NCI-H524 (cell line): ENCODE data around the gene PSME4.
A peak's percentile ranks its signal among the peaks of the same experiment; 100 is the strongest.
"Not testable (repeated sequence)": the region's sequence is repeated elsewhere in the genome, so short reads cannot be mapped to it uniquely, and the experiment has no call there.

Source experiments
- DNase-seq, 2 experiments: peaks; one replicate each; lab custom pipeline; 2025; lab: John Stamatoyannopoulos, UW

Gene PSME4

DNA sequence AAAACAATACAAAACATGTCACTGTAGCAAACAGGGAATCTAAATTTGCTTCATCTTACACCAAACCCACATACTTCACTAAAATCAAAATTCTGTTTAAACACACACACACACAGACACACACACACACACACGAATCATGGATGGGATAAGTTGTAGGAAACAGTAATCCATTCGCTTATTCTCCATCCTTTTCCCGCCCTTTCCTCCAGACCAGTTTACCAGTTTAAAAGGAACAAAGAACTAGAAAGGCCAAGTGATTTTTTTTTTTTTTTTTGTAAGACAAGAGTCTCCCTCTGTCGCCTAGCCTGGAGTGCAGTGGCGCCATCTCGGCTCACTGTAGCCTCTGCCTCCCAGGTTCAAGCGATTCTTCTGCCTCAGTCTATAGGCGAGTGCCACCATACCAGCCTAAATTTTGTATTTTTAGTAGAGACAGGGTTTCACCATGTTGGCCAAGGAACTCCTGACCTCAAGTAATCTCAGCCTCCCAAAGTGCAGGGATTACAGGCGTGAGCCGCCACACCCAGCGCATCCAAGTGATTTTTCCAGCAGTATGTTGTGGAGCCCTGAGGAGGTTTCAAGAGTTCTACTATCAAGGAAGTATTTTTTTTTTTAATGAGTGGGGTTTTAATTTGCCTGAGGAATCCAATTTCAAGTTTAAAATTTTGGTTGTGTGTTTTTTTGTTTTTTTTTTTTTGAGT, 5.7 kb downstream of the PSME4 start:
- no peak for DNase-seq

GRCh38 chr2:53964257-53964952, 6.4 kb downstream of the PSME4 start:
- no peak for DNase-seq

GRCh38 chr2:53961478-53962216, 9.1 kb downstream of the PSME4 start:
- DNase-seq: not testable (repeated sequence)

- peak in 1 of 2 experiments; percentile 43 for DNase-seq
Observed at GRCh38 chr2:53960476-53960875, 10.3 kb downstream of the PSME4 start.

DNA sequence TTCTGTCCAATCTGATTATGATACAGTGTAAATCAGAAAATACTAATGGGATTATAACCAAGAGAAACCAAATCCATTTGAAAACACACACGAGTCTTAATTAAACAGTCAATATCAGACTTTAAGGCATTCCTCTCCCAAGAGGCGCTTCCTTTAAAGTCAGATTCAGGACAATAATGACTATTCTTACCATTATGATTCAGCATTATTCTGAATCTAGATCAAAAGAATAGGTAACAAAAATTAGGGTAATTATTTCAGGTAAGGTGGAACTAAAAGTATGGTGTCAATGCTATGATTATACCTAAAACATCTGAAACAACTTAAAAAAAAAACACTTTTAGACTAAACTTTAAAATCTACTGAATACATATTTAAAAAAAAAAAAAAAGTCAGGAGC, 12.3 kb downstream of the PSME4 start:
- no peak for DNase-seq

DNA sequence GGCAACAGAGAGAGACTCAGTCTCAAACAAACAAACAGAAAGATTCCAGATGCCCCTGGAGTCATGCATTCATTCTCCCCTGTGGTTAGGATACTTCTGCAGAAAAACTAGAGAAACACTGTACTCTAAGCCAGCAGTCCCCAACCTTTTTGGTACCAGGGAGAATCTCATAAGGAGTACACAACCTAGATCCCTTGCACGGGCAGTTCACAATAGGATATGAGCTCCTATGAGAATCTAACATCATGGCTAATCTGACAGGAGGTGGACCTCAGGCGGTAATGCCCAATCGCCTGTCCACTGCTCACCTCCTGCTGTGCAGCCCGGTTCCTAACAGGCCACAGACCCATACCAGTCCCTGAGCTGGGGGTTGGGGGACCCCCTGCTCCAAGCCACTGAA, 18.3 kb downstream of the PSME4 start:
- DNase-seq: no peak

DNA sequence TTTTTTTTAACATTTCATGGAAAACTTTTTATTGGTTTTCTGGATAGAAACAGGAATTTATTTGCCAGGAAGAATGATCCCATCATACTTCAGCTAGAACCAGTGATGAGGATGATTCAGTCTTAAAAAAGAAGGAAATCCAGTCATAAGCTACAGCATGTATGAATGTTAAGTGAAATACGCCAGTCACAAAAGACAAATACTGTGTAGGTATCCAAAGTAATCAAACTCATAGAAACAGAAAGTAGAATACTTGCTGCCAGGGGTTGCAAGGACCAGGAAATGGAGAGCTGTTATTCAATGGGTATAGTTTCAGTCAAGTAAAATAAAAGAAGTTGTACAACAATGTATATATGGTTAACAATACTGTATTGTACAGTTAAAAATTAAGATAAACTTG, 21.3 kb downstream of the PSME4 start:
- no peak for DNase-seq

DNA sequence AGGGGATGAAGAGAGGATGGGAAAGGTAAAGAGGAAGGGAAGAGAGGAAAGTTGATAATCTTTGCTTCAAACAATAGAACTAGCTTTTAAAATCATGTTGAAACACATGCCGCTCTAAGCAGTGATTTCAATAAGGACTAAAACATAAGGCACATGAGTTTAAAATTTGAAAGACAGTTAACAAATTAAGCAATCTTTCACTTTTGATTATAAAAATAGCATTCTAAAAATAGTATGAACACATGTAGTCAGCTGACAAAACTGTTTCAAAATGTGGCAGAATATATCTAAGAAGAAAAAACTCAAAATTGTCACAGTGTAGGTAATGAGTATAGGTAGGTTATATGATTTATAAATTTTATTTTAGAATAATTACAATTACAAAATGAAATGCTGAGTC, 25.3 kb downstream of the PSME4 start:
- no peak for DNase-seq

DNA sequence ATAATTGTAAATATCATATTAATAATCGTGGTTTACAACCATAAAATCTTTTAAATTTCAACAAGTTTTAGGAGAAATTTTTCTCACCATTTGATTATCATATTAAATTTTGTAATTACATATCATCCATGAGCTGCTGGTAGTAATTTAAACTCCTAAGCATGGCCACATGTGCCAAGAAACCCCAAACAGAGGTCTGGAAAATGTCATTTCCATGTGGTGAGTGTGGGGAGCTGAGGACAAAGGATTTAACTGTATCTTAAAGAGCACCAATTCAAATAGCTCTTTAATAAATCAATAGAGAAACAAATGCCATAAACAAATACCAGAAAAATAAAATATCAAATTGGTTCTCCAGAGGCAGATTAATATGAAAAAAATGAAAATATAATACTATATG, 26.3 kb downstream of the PSME4 start:
- DNase-seq: no peak

- no peak for DNase-seq
Observed at GRCh38 chr2:53942280-53942679, 28.5 kb downstream of the PSME4 start.

GRCh38 chr2:53941749-53942148, 29.0 kb downstream of the PSME4 start:
- no peak for DNase-seq

DNA sequence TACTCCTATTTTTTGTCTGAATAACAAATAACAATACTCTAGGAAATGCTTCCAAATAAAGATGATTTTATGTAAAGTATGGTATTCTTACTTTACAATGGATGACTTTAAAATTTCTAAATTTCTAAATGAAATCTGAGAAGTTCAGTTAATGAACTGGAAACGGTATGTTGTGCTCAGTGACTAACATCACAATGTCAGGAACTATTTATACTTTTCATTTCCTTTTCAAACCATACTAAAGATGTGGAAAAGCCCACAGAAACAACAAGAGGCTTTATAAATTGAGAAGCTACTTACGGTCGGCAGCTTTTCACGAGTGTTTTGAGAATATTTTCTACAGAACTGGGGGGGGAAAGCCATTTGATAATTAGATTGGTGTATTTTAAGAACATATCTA, 31.1 kb downstream of the PSME4 start:
- DNase-seq: no peak

DNA sequence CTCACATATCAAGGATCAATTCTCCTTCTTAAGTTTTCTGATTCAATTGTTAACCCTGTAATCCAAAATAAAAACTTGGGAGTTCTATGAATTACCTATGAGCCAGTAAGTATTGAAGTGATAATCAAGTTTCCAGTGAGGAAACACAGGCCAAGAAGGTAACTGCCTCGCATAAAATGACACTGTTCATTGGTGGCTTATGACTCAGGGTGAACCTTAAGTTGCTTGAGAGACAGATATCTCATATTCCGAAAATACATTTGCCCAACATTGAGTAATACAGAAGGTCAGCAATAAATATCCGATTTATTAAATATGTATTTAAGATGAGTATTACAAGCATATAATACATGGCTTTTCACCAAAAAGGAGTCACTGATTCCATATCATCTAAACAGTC, 31.9 kb downstream of the PSME4 start:
- DNase-seq: no peak

- no peak for DNase-seq
Observed at GRCh38 chr2:53933329-53933728, 37.5 kb downstream of the PSME4 start.

GRCh38 chr2:53926321-53926720, 44.5 kb downstream of the PSME4 start:
- not testable (repeated sequence) for DNase-seq

GRCh38 chr2:53913721-53914120, 57.1 kb downstream of the PSME4 start:
- no peak for DNase-seq

DNA sequence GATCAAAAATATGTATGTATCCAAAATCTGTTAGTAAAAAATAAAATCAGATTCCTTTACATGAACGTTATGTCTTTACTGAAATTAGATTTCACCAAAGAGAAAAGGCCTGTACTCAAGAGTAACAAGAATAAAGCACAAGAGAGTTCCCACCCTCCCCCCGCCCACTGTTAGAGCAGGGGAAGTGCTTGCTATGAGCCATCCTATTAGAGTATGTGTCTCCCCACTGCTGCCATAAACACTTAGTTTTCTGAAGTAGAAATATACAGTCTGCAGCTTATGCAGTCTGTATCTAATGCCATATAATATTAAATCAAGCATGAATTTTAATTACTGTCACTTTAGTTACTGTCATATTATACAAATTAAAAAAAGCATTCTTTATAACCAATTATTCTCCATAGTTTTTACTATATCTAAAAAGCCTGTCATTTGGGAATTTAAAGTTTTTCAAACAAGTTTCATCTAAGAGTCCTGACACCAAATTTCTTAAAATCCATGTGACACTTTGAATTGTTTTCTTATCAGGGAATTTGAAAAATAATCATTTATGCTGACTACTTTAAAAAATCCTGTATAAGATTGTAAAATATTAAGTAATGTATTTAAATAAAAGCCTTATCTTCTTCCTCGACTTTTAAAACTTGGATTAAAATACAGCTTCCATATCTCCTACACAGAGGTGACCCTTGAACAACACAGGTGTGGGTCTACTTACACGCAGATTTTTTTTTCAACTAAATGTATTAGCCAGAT, 59.2 kb downstream of the PSME4 start:
- DNase-seq: no peak

DNA sequence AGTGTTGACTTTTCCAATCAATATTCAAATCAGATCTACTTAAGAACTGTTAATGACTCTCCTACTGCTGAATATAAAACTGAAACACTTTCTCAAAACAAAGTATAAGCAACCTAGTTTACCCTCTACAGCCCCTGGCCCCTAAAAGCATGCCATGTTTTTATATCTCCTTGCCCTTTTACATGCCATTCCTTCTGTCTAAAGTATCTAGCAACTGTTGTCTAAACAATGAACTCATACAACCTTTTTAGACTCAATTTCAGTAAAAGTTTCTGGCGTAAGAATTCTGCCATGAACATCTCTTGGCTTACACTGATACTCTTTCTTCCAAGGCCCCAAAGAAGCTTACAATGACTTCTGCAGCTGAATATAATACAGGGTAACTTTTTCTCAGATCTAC, 63.2 kb downstream of the PSME4 start:
- DNase-seq: no peak

GRCh38 chr2:53905396-53905795, 65.4 kb downstream of the PSME4 start:
- no peak for DNase-seq

DNA sequence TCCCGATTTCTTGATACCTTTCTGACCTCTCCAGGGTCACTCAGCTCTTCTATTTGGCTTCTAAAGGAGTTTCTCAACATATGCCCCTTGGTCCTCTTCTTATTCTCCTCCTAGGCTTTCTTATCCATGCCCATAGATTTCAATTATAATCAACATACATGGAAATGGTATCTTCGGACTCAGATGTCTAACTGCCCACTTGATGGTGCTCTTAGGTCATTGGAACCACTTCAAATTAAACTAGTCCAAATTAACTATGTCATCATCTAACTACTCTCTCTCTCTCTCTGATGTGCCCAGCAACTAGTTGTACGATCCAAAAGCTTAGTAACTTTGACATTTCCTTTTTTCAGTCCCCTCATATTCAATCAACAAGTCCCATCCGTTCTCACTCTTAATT, 67.8 kb downstream of the PSME4 start:
- DNase-seq: no peak

- DNase-seq: no peak
Observed at GRCh38 chr2:53901192-53901591, 69.6 kb downstream of the PSME4 start.

DNA sequence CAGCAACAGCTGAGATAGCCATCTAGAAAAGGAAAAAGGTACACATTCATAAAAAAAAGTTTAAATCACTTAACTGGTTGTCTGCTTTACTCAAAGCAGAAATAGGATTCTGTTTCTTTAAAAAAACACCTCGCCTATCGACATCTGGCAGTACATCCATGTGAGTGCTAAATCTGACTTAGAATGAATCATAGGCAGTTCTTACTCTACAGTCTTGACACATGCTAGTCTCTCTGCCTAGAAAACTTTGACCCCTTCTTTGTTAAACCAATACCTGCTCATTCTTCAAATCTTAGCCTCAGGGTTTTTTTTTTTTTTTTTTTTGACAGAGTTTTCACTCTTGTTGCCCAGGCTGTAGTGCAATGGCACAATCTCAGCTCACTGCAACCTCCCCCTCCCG, 73.9 kb downstream of the PSME4 start:
- no peak for DNase-seq
